Measurements from ENCODE around the gene MAP3K7CL.

The MAP3K7CL gene

GRCh38 chr21:29145354-29145782, 14.9 kb downstream of the MAP3K7CL start:
- TF ChIP-seq, protein P1, sequence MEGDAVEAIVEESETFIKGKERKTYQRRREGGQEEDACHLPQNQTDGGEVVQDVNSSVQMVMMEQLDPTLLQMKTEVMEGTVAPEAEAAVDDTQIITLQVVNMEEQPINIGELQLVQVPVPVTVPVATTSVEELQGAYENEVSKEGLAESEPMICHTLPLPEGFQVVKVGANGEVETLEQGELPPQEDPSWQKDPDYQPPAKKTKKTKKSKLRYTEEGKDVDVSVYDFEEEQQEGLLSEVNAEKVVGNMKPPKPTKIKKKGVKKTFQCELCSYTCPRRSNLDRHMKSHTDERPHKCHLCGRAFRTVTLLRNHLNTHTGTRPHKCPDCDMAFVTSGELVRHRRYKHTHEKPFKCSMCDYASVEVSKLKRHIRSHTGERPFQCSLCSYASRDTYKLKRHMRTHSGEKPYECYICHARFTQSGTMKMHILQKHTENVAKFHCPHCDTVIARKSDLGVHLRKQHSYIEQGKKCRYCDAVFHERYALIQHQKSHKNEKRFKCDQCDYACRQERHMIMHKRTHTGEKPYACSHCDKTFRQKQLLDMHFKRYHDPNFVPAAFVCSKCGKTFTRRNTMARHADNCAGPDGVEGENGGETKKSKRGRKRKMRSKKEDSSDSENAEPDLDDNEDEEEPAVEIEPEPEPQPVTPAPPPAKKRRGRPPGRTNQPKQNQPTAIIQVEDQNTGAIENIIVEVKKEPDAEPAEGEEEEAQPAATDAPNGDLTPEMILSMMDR (IDR thresholded peaks at IDR 0.05; ENCODE audit: control extremely low read depth, extremely low read depth, low read depth, missing control alignments) = no peak
- POLR2A ChIA-PET = no interaction called here
- CTCF ChIA-PET = interaction anchor here (1.4 kb wide), 1 partner anchor 9 kb away, joined by 4 read pairs; no protein-coding TSS in a partner anchor
- DNase-seq (ENCODE audit: extremely low spot score) = no peak

DNA sequence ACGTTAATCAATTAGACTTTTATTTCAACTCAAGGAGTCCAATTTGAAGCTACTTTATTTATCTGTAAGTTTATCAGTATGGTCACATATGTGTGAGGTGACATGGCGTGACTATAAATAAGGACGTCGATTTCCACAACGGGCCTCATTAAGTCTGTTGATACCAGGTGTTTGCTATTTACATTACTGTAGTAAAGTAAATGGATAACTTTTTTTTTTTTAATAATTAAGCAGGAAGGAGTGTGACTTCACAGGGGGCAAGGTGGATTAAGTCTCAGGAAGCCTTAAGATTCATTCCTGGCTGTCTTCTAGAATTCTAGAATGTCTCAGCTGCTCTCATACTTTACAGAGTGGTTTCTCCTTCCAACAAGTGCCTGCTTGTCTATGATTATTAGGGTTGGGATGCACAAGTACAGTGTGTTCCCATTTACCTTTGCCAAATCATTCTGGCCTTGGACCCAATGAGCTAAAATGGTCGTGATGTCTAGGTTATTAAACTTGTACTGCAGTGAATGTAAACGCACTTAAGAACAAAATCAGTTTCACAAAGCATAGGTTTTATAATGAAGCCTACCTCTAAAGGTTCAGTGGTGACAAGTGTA, 15.5 kb downstream of the MAP3K7CL start:
- no peak for DNase-seq (ENCODE audit: extremely low spot score)
- POLR2A ChIA-PET = no interaction called here
- TF ChIP-seq, protein P1 (IDR thresholded peaks at IDR 0.05; ENCODE audit: control extremely low read depth, extremely low read depth, low read depth, missing control alignments) = no peak
- CTCF ChIA-PET = interaction anchor here (1.0 to 1.4 kb wide), 3 partner anchors 8 to 41 kb away, joined by 3 to 5 read pairs (median 4); no protein-coding TSS in a partner anchor

- no peak for DNase-seq (ENCODE audit: extremely low spot score)
- ChIA-PET CTCF (interaction anchor here (1.0 to 1.3 kb wide), 3 partner anchors 19 to 40 kb away, joined by 3 to 5 read pairs (median 4); no protein-coding TSS in a partner anchor), POLR2A (no interaction called here)
- TF ChIP-seq, protein P1 (IDR thresholded peaks at IDR 0.05; ENCODE audit: control extremely low read depth, extremely low read depth, low read depth, missing control alignments) = no peak
Observed at GRCh38 chr21:29146726-29147125, 16.3 kb downstream of the MAP3K7CL start.

DNA sequence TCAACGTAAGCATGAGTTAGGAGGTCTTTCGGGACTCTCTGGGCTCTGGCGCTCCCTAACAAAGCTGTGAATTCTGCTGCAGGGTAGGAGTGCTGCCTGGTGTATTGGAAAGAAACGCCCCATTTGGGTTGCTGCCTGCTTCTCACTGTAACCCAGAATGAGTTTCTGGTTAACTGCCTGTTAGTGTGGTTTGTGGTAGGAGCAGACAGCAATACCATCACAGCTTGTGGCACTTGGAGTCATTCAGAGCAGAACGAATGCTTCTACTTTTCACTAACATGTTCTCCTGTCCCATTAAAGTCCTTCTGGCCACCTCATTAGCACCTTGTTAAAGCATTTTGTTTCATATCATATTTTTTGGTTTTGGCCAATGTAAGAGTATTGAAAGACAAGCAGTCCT, 18.1 kb downstream of the MAP3K7CL start:
- POLR2A ChIA-PET = no interaction called here
- CTCF ChIA-PET = interaction anchor here (0.8 to 5.8 kb wide), 4 partner anchors 9 to 60 kb away, joined by 3 to 25 read pairs (median 8); no protein-coding TSS in a partner anchor
- no peak for DNase-seq (ENCODE audit: extremely low spot score)
- TF ChIP-seq, protein P1 (IDR thresholded peaks at IDR 0.05; ENCODE audit: control extremely low read depth, extremely low read depth, low read depth, missing control alignments) = no peak

DNA sequence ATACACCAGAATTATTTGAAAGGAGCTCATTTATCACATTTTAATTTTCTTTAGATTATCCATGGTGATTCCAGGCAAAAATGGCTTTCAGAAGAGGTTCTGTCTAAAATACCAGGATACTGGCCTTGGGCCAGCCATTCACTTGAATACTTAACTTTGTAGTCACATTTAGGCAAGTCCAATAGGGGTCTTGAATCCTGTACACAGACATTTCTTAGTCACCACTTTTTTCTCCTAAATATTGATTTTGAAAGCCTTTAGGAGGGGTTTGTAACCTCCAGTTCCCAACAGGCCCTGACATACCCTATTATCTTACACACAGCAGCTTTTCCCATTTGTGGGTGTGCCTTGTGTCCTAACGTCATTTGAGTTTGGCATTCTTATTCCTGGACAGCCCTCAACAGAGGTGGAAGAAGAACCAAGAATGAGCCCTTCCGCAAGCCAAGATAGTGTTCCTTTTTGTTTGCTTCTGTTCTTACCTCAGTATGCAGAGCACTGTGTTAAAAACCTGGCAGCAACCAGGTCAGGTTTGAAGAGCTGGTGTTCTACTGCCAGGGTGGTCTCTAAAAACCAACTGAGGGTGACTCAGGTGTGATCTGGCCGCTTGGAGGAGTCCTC, 19.5 kb downstream of the MAP3K7CL start:
- TF ChIP-seq, protein P1 (IDR thresholded peaks at IDR 0.05; ENCODE audit: control extremely low read depth, extremely low read depth, low read depth, missing control alignments) = no peak
- no peak for DNase-seq (ENCODE audit: extremely low spot score)
- ChIA-PET POLR2A (no interaction called here), CTCF (interaction anchor here (0.7 to 5.8 kb wide), 4 partner anchors 10 to 26 kb away, joined by 3 to 25 read pairs (median 8); no protein-coding TSS in a partner anchor)

DNA sequence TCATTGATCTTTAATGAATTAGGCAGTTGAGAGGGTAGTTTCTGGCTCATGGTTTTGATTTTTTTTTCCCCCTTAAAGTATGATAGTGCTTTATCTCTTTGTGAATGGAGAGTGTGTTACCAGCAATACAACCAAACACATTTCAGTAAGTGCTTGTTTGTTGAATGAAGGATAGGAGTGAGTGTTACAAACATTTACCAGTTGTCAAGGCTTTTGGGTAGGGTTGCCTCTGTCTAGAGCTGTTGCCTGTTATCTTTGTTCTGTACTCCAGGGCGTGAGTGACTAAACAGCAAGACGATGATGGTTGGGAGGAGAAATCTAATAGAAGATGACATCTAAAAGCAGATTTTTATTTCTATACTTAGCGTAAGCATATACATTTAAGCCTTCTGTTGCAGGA, 21.5 kb downstream of the MAP3K7CL start:
- no peak for DNase-seq (ENCODE audit: extremely low spot score)
- ChIA-PET CTCF (interaction anchor here (1.2 to 5.8 kb wide), 4 partner anchors 12 to 225 kb away, joined by 3 to 25 read pairs (median 6); no protein-coding TSS in a partner anchor), POLR2A (no interaction called here)
- TF ChIP-seq, protein P1 (IDR thresholded peaks at IDR 0.05; ENCODE audit: control extremely low read depth, extremely low read depth, low read depth, missing control alignments) = no peak

Data from GM10248 (cell line).